ENCODE results near the gene IGSF23.

Gene IGSF23

GRCh38 chr19:44575116-44575700, 38.2 kb upstream of the IGSF23 start:
- Histone ChIP-seq H3K27me3 (replicated peaks; ENCODE audit: insufficient read depth, low read length) (no peaks in the 10 kb centered on the region), H3K4me3 (ENCODE audit: low read length) (no peak overlapping the region), H3K27ac (ENCODE audit: low read length) (no peak overlapping the region), H3K36me3 (replicated peaks; ENCODE audit: insufficient read depth, low read length) (no peaks in the 10 kb centered on the region), H3K79me2 (ENCODE audit: low read length) (no peaks in the 10 kb centered on the region), H3K4me2 (ENCODE audit: low read depth, low read length) (no peak overlapping the region), H4K20me1 (ENCODE audit: insufficient read depth, low read length) (no peaks in the 10 kb centered on the region), H3K4me1 (ENCODE audit: low read length) (no peaks in the 10 kb centered on the region), H3K9ac (ENCODE audit: low read length) (no peak overlapping the region), H3K9me2 (replicated peaks; ENCODE audit: insufficient read depth, low read length) (no peaks in the 10 kb centered on the region), H3F3A (ENCODE audit: insufficient read depth, low read length) (no peaks in the 10 kb centered on the region), H2AFZ (ENCODE audit: low read length) (no peak overlapping the region), H3K9me3 (replicated peaks; ENCODE audit: insufficient read depth, low read length) (no peaks in the 10 kb centered on the region)
- TF ChIP-seq EZH2 (optimal IDR thresholded peaks at IDR 0.05; ENCODE audit: low read depth, low read length) (no peak), EZH2phosphoT487 (IDR thresholded peaks at IDR 0.05; ENCODE audit: low read length) (no peak)
- TF ChIP-seq, protein P1, sequence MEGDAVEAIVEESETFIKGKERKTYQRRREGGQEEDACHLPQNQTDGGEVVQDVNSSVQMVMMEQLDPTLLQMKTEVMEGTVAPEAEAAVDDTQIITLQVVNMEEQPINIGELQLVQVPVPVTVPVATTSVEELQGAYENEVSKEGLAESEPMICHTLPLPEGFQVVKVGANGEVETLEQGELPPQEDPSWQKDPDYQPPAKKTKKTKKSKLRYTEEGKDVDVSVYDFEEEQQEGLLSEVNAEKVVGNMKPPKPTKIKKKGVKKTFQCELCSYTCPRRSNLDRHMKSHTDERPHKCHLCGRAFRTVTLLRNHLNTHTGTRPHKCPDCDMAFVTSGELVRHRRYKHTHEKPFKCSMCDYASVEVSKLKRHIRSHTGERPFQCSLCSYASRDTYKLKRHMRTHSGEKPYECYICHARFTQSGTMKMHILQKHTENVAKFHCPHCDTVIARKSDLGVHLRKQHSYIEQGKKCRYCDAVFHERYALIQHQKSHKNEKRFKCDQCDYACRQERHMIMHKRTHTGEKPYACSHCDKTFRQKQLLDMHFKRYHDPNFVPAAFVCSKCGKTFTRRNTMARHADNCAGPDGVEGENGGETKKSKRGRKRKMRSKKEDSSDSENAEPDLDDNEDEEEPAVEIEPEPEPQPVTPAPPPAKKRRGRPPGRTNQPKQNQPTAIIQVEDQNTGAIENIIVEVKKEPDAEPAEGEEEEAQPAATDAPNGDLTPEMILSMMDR (IDR thresholded peaks at IDR 0.05; ENCODE audit: low read length): no peak
- DNase-seq: no peak

DNA sequence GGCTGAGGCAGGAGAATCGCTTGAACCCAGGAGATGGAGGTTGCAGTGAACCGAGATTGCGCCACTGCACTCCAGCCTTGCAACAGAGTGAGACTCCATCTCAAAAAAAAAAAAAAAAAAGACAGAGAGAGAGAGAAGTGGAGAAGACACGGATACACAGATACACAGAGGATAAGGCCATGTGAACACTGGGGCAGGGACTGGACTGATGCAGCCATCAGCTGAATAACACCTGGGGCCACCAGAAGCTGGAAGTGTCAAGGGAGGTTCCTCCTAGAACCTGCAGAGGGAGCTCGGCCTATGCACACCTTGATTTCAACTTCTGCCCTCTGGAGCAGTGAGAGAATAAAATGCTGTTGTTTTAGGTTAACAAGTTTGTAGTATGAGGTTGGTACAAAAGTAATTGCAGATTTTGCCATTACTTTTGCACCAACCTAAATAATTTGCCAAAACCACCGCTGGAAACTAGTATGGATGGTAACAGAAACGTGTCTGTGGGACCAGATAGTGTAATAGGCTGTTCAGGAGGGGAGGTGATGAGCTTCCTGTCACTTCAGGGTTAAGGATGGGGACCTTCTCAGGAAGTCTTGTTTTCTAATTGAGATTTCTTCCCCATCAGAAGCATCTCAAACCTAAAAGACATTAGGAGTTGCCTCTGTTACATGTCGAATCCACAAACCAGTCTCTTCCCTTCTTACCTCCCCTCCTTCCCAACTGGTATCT, 36.4 kb upstream of the IGSF23 start:
- H3K9ac ChIP-seq (ENCODE audit: low read length): no peak overlapping the region
- peak; percentile 70 for DNase-seq
- no peaks in the 10 kb centered on the region for H3K27me3 ChIP-seq (replicated peaks; ENCODE audit: insufficient read depth, low read length)
- no peaks in the 10 kb centered on the region for H3K9me2 ChIP-seq (replicated peaks; ENCODE audit: insufficient read depth, low read length)
- no peak overlapping the region for H3K4me2 ChIP-seq (ENCODE audit: low read depth, low read length)
- no peaks in the 10 kb centered on the region for H4K20me1 ChIP-seq (ENCODE audit: insufficient read depth, low read length)
- H3F3A ChIP-seq (ENCODE audit: insufficient read depth, low read length): no peaks in the 10 kb centered on the region
- no peaks in the 10 kb centered on the region for H3K9me3 ChIP-seq (replicated peaks; ENCODE audit: insufficient read depth, low read length)
- H3K4me3 ChIP-seq (ENCODE audit: low read length): no peak overlapping the region
- H3K79me2 ChIP-seq (ENCODE audit: low read length): no peaks in the 10 kb centered on the region
- no peak for TF ChIP-seq EZH2phosphoT487 (IDR thresholded peaks at IDR 0.05; ENCODE audit: low read length)
- TF ChIP-seq EZH2 (optimal IDR thresholded peaks at IDR 0.05; ENCODE audit: low read depth, low read length): no peak
- TF ChIP-seq, protein P1 (IDR thresholded peaks at IDR 0.05; ENCODE audit: low read length): peak; percentile 65
- no peak overlapping the region for H3K27ac ChIP-seq (ENCODE audit: low read length)
- no peaks in the 10 kb centered on the region for H3K36me3 ChIP-seq (replicated peaks; ENCODE audit: insufficient read depth, low read length)
- no peaks in the 10 kb centered on the region for H3K4me1 ChIP-seq (ENCODE audit: low read length)
- H2AFZ ChIP-seq (ENCODE audit: low read length): no peak overlapping the region

DNA sequence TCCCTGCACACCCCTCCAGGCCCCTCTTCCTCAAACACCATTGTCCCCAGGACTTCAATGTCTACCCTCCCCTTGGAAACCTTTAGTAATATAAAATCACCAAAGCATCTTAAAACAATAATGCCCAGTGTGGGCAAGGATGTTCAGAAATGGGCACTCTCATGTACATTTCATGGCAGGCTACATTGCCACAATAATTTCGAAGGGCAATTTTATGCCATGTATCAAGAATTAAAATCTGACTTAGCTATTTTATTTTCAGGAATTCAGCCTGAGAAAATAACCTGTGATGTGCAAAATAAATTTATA, 35.8 kb upstream of the IGSF23 start:
- Histone ChIP-seq H4K20me1 (ENCODE audit: insufficient read depth, low read length) (no peaks in the 10 kb centered on the region), H3K27me3 (replicated peaks; ENCODE audit: insufficient read depth, low read length) (no peaks in the 10 kb centered on the region), H3K9me2 (replicated peaks; ENCODE audit: insufficient read depth, low read length) (no peaks in the 10 kb centered on the region), H3K27ac (ENCODE audit: low read length) (no peak overlapping the region), H2AFZ (ENCODE audit: low read length) (no peak overlapping the region), H3K4me2 (ENCODE audit: low read depth, low read length) (no peak overlapping the region), H3K36me3 (replicated peaks; ENCODE audit: insufficient read depth, low read length) (no peaks in the 10 kb centered on the region), H3K4me3 (ENCODE audit: low read length) (no peak overlapping the region), H3K9me3 (replicated peaks; ENCODE audit: insufficient read depth, low read length) (no peaks in the 10 kb centered on the region), H3K9ac (ENCODE audit: low read length) (no peak overlapping the region), H3K4me1 (ENCODE audit: low read length) (no peaks in the 10 kb centered on the region), H3K79me2 (ENCODE audit: low read length) (no peaks in the 10 kb centered on the region), H3F3A (ENCODE audit: insufficient read depth, low read length) (no peaks in the 10 kb centered on the region)
- no peak for DNase-seq
- TF ChIP-seq EZH2 (optimal IDR thresholded peaks at IDR 0.05; ENCODE audit: low read depth, low read length): no peak
